CD4-positive, alpha-beta T cell treated with Interferon gamma for 1 hour (primary cell): ENCODE data around the gene SLC9A8.
"Not testable (repeated sequence)": the region's sequence is repeated elsewhere in the genome, so short reads cannot be mapped to it uniquely, and the experiment has no call there.

Source experiments
- DNase-seq: peaks from one replicate; pipeline ENCODE4 v3.0.0-alpha.2; 2020

Gene SLC9A8

GRCh38 chr20:49852522-49853080, 40.0 kb downstream of the SLC9A8 start:
- no peak for DNase-seq

- no peak for DNase-seq
Observed at GRCh38 chr20:49853640-49854039, 41.0 kb downstream of the SLC9A8 start.

- no peak for DNase-seq
Observed at GRCh38 chr20:49854190-49854875, 41.7 kb downstream of the SLC9A8 start.

- DNase-seq, result no peak
Observed at GRCh38 chr20:49856904-49857303, 44.3 kb downstream of the SLC9A8 start.

- no peak for DNase-seq
Observed at GRCh38 chr20:49858076-49858585, 45.5 kb downstream of the SLC9A8 start.

GRCh38 chr20:49859011-49859410, 46.4 kb downstream of the SLC9A8 start:
- DNase-seq, result no peak

GRCh38 chr20:49859807-49860206, 47.2 kb downstream of the SLC9A8 start:
- DNase-seq, result no peak

GRCh38 chr20:49861232-49861631, 48.6 kb downstream of the SLC9A8 start:
- DNase-seq, result not testable (repeated sequence)

- no peak for DNase-seq
Observed at GRCh38 chr20:49862607-49863200, 50.1 kb downstream of the SLC9A8 start.

- DNase-seq, result no peak
Observed at GRCh38 chr20:49863666-49864065, 51.0 kb downstream of the SLC9A8 start.

GRCh38 chr20:49865559-49865958, 52.9 kb downstream of the SLC9A8 start:
- DNase-seq, result no peak

- no peak for DNase-seq
Observed at GRCh38 chr20:49866051-49866450, 53.4 kb downstream of the SLC9A8 start.

- DNase-seq, result no peak
Observed at GRCh38 chr20:49867453-49868215, 55.0 kb downstream of the SLC9A8 start.

GRCh38 chr20:49868538-49868937, 55.9 kb downstream of the SLC9A8 start:
- no peak for DNase-seq

GRCh38 chr20:49868964-49869363, 56.3 kb downstream of the SLC9A8 start:
- DNase-seq, result no peak

- no peak for DNase-seq
Observed at GRCh38 chr20:49870261-49870660, 57.6 kb downstream of the SLC9A8 start.

GRCh38 chr20:49871391-49871948, 58.8 kb downstream of the SLC9A8 start:
- DNase-seq, result no peak

GRCh38 chr20:49872056-49872455, 59.4 kb downstream of the SLC9A8 start:
- no peak for DNase-seq

GRCh38 chr20:49874696-49875095, 62.1 kb downstream of the SLC9A8 start:
- no peak for DNase-seq

- DNase-seq, result no peak
Observed at GRCh38 chr20:49877386-49877921, 64.8 kb downstream of the SLC9A8 start.

- DNase-seq, result no peak
Observed at GRCh38 chr20:49878977-49879376, 66.3 kb downstream of the SLC9A8 start.

GRCh38 chr20:49880177-49880576, 67.5 kb downstream of the SLC9A8 start:
- DNase-seq, result no peak
